Fibroblast of lung (primary cell): ENCODE measurements around the gene NBPF6. TPM values are rescaled to one million over a fixed set of nuclear protein-coding genes. Genes with fewer than 3 reads are reported as not detected.

Source experiments
- polyA plus RNA-seq, 2 donors: library from polyadenylated mRNA; depleted of rRNA in 1 of 2; stranded (reverse) in 1 of 2; unstranded in 1 of 2; fragments of >200 nt; gene quantifications; 2 replicates each; pipeline ENCODE4 v1.2.1, GENCODE V29; 2011 to 2012; ENCODE audit warnings: missing spikeins in 1 of 2
- total RNA-seq: library from RNA; depleted of rRNA; stranded (reverse); fragments of >200 nt; gene quantifications from 2 replicates; pipeline ENCODE4 v1.2.1, GENCODE V29; 2014

NBPF6 gene
- total and polyA plus RNA-seq, 2 donors (not counting 1 experiment from before 2014, with no cell fraction given) = 0.03 TPM; not detected in 1

Other genes with a start within 250 kb of the NBPF6 start
- 44.4 and 51.2 TPM in 2 replicates for gene SLC25A24, start 250.0 kb upstream of the NBPF6 start, total RNA-seq
- 51.1 and 51.6 TPM in 2 replicates for gene SLC25A24, start 250.0 kb upstream of the NBPF6 start, polyA plus RNA-seq
- gene NBPF4, start 206.3 kb upstream of the NBPF6 start, total RNA-seq = not detected in 2 replicates
- gene NBPF4, start 206.3 kb upstream of the NBPF6 start, polyA plus RNA-seq = not detected in 2 replicates
- gene EEIG2, start 109.8 kb downstream of the NBPF6 start, total RNA-seq = 18.5 and 27.2 TPM in 2 replicates
- 13.7 and 17.5 TPM in 2 replicates for gene EEIG2, start 109.8 kb downstream of the NBPF6 start, polyA plus RNA-seq
- 3.0 and 4.1 TPM in 2 replicates for gene HENMT1, start 210.8 kb downstream of the NBPF6 start, total RNA-seq
- 3.8 and 5.3 TPM in 2 replicates for gene HENMT1, start 210.8 kb downstream of the NBPF6 start, polyA plus RNA-seq
- 11.6 and 17.8 TPM in 2 replicates for gene PRPF38B, start 242.0 kb downstream of the NBPF6 start, total RNA-seq
- gene PRPF38B, start 242.0 kb downstream of the NBPF6 start, polyA plus RNA-seq = 27.2 and 28.8 TPM in 2 replicates